ENCODE measurements around the gene STX5.
"Not testable (repeated sequence)": the region's sequence is repeated elsewhere in the genome, so short reads cannot be mapped to it uniquely, and the experiment has no call there.

Gene STX5

DNA sequence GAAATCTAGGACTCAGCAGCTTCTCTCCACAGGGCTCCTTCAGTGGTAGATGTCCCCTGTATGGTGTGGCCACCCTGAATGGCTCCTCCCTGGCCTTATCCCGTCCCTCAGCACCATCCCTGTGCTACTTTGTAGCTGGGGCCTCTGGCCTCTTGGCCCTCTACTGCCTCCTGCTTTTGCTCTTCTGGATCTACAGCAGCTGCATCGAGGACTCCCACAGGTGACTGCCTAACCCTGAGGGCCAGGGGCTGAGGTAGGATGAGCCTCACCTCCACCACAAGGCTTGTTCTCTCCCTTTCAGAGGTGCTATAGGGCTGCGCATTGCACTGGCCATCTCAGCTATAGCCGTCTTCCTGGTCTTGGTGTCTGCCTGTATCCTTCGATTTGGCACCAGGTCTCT is 42.9 kb downstream of the STX5 start:
- DNase-seq (ENCODE audit: extremely low read depth in 1 of 2, low read depth in 1 of 2): no peak

- peak; percentile 94 to 99 for DNase-seq (ENCODE audit: extremely low read depth in 1 of 2, low read depth in 1 of 2)
Observed at GRCh38 chr11:62787005-62787759, 44.7 kb downstream of the STX5 start, which contains the start of gene TMEM179B. Gene TMEM179B (plus strand): TSS chr11:62787402. CDS start chr11:62787432, 30 bp downstream.

- peak; percentile 73 to 74 for DNase-seq (ENCODE audit: extremely low read depth in 1 of 2, low read depth in 1 of 2)
Observed at GRCh38 chr11:62786318-62787004, 45.4 kb downstream of the STX5 start.

DNA sequence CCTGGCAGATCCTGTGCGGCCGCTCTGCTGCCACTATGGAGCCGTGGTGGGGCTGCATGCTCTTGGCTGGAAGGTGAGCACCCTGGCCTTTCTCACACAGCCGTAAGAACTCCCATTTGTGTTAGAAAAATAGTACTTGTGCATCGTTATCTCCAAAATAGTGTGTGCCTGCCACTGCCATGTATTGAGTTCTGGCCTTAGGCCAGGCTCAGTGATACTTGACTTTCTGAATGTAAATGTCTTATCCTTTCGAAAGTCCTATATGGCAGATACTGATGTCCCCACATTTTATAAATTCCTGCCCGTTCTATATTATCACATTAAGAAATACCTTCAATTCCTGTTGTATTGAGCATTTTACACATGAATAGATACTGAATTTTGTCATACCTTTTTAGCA is 49.1 kb downstream of the STX5 start:
- DNase-seq (ENCODE audit: extremely low read depth in 1 of 2, low read depth in 1 of 2): no peak

- no peak for DNase-seq (ENCODE audit: extremely low read depth in 1 of 2, low read depth in 1 of 2)
Observed at GRCh38 chr11:62778441-62778840, 53.4 kb downstream of the STX5 start.

GRCh38 chr11:62777389-62777788 is 54.5 kb downstream of the STX5 start:
- no peak for DNase-seq (ENCODE audit: extremely low read depth in 1 of 2, low read depth in 1 of 2)

- no peak for DNase-seq (ENCODE audit: extremely low read depth in 1 of 2, low read depth in 1 of 2)
Observed at GRCh38 chr11:62775646-62776045, 56.2 kb downstream of the STX5 start.

GRCh38 chr11:62774407-62774806 is 57.4 kb downstream of the STX5 start:
- no peak for DNase-seq (ENCODE audit: extremely low read depth in 1 of 2, low read depth in 1 of 2)

- peak; percentile 93 to 94 for DNase-seq (ENCODE audit: extremely low read depth in 1 of 2, low read depth in 1 of 2)
Observed at GRCh38 chr11:62771144-62772021, 60.5 kb downstream of the STX5 start, which contains the start of gene TAF6L. Gene TAF6L (plus strand): TSS chr11:62771396. CDS start chr11:62775784, 4,388 bp downstream.

GRCh38 chr11:62770778-62771143 is 61.1 kb downstream of the STX5 start:
- no peak for DNase-seq (ENCODE audit: extremely low read depth in 1 of 2, low read depth in 1 of 2)

DNA sequence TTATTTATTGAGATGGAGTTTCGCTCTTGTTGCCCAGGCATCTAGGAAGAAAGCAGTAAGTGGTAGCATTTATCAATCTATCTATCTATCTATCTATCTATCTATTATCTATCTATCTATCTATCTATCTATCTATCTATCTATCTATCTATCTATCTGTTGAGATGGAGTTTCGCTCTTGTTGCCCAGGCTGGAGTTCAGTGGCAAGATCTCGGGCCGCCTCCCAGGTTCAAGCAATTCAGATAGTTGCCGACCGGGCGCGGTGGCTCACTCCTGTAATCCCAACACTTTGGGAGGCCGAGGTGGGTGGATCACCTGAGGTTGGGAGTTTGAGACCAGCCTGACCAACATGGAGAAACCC is 71.0 kb downstream of the STX5 start:
- not testable (repeated sequence) for DNase-seq (ENCODE audit: extremely low read depth in 1 of 2, low read depth in 1 of 2)

DNA sequence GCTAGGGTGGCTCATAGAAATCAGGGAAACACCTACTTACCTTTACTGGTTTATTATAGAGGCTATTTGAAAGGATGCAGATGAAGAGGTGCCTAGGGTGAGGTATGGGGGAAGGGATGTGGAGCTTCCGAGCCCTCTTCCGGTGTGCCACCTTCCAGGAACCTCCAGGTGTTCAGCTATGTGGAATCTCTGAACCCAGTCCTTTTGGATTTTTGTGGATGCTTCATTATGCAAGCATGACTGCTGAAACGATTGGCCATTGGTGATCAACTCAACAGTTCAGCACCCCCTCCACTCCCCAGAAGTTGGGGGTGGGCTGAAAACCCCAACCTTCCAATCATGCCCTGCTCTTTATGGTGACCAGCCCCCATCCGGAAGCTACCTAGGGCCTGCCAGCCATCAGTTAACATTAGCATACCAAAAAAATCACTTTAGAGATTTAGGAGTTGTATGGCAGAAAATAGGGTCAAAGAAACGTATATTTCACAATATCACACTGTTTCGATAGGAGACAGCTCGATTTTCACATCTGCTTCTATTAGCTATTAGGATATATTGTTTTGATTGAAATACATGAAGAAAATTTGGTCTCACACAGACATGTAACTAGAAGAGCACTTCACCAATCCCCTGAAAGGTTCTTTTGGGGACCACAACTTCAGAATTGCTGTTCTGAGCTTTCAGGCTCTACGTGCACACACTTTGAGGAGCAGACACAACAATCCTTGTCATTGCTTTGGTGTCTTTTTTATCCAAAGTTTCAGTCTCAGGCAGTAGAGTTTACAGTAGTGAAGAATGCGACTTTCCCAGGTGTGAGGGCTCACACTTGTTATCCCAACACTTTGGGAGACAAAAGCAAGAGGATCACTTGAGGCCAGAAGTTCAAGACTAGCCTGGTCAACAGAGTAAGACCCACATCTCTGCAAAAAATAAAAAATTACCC is 73.7 kb downstream of the STX5 start:
- DNase-seq (ENCODE audit: extremely low read depth in 1 of 2, low read depth in 1 of 2): no peak
